Measurements from ENCODE around the gene DNMT3L. TPM values are rescaled to one million over a fixed set of nuclear protein-coding genes. Genes with fewer than 3 reads are reported as not detected.
"Not testable (repeated sequence)": the region's sequence is repeated elsewhere in the genome, so short reads cannot be mapped to it uniquely, and the experiment has no call there.

Gene DNMT3L
- total RNA-seq, 1 donor: not detected

DNA sequence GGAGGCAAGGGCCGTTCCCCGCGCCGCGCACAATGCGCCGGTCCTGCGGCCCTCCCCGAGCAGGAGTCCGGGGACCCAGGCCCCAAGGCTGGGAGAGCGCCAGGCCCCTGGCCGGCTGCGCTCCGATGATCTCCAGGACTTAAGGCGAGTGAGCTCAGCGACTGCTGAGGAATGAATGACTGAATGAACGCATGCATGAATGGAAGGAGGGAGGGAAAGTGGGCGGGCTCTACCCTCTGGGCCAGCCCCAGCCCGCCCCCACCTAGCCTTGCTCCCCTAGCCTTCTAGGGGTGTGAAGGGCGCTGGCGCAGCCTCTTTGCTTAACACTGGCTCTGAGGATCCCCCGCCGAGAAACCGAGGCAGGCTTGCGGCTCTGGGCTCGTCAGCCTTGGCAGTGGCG is 20.4 kb downstream of the DNMT3L start:
- H3K4me1 ChIP-seq (ENCODE audit: insufficient read depth, low read length); H3K36me3 ChIP-seq (ENCODE audit: insufficient read depth, low read length); H3K27ac ChIP-seq (ENCODE audit: low read depth, low read length); H3K9me3 ChIP-seq (ENCODE audit: low read depth, low read length); H4K20me1 ChIP-seq (ENCODE audit: insufficient read depth, low read length); H3K4me3 ChIP-seq (ENCODE audit: insufficient read depth, low read length); H3K79me2 ChIP-seq (ENCODE audit: insufficient read depth, low read length); H3K4me2 ChIP-seq (ENCODE audit: insufficient read depth, low read length); DNase-seq (ENCODE audit: insufficient read length, low spot score, missing footprints); H3K27me3 ChIP-seq (ENCODE audit: insufficient read depth, low read length); H2AFZ ChIP-seq (ENCODE audit: low read length): not testable (repeated sequence)

DNA sequence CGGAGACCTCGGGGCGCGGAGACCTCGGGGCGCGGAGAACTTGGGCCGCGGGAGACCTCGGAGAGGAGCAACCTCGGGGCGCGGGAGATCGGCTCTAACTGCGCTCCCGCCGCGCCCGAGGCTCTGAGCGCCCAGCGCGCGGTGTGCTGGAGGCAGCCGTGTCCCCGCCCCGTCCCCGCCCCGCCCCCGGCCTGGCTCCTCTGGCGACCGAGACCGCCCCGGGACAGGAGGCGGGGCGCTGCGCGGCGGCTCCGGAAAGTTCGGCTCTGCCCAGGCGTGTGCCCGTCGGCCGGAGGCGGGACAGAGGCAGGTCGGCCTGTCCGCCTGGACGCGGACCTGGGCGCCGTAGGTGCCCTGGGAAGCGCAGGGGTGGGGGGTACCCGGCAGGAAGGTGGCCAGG is 20.9 kb downstream of the DNMT3L start, which contains the start of gene ICOSLG:
ICOSLG (minus strand) TSS at position 102 of the 400 bp plus-strand sequence. CDS start 126 bp downstream, outside the sequence.
- not testable (repeated sequence) for H3K27ac ChIP-seq (ENCODE audit: low read depth, low read length); DNase-seq (ENCODE audit: insufficient read length, low spot score, missing footprints); H3K4me3 ChIP-seq (ENCODE audit: insufficient read depth, low read length); H3K4me1 ChIP-seq (ENCODE audit: insufficient read depth, low read length); H3K9me3 ChIP-seq (ENCODE audit: low read depth, low read length); H3K36me3 ChIP-seq (ENCODE audit: insufficient read depth, low read length); H2AFZ ChIP-seq (ENCODE audit: low read length); H3K27me3 ChIP-seq (ENCODE audit: insufficient read depth, low read length); H3K4me2 ChIP-seq (ENCODE audit: insufficient read depth, low read length); H3K79me2 ChIP-seq (ENCODE audit: insufficient read depth, low read length); H4K20me1 ChIP-seq (ENCODE audit: insufficient read depth, low read length)

- H2AFZ ChIP-seq (ENCODE audit: low read length); H3K4me2 ChIP-seq (ENCODE audit: insufficient read depth, low read length); H3K27ac ChIP-seq (ENCODE audit: low read depth, low read length); H3K4me1 ChIP-seq (ENCODE audit: insufficient read depth, low read length); H4K20me1 ChIP-seq (ENCODE audit: insufficient read depth, low read length); H3K9me3 ChIP-seq (ENCODE audit: low read depth, low read length); H3K4me3 ChIP-seq (ENCODE audit: insufficient read depth, low read length); H3K79me2 ChIP-seq (ENCODE audit: insufficient read depth, low read length); H3K27me3 ChIP-seq (ENCODE audit: insufficient read depth, low read length); H3K36me3 ChIP-seq (ENCODE audit: insufficient read depth, low read length); DNase-seq (ENCODE audit: insufficient read length, low spot score, missing footprints): not testable (repeated sequence)
These were observed 21.3 kb downstream of the DNMT3L start for GRCh38 chr21:44240353-44240752.

GRCh38 chr21:44229561-44229960 is 32.1 kb downstream of the DNMT3L start:
- not testable (repeated sequence) for H3K36me3 ChIP-seq (ENCODE audit: insufficient read depth, low read length); H3K27me3 ChIP-seq (ENCODE audit: insufficient read depth, low read length); H3K4me1 ChIP-seq (ENCODE audit: insufficient read depth, low read length); H3K4me2 ChIP-seq (ENCODE audit: insufficient read depth, low read length); H3K4me3 ChIP-seq (ENCODE audit: insufficient read depth, low read length); H3K79me2 ChIP-seq (ENCODE audit: insufficient read depth, low read length); H2AFZ ChIP-seq (ENCODE audit: low read length); H3K27ac ChIP-seq (ENCODE audit: low read depth, low read length); DNase-seq (ENCODE audit: insufficient read length, low spot score, missing footprints); H4K20me1 ChIP-seq (ENCODE audit: insufficient read depth, low read length); H3K9me3 ChIP-seq (ENCODE audit: low read depth, low read length)

DNA sequence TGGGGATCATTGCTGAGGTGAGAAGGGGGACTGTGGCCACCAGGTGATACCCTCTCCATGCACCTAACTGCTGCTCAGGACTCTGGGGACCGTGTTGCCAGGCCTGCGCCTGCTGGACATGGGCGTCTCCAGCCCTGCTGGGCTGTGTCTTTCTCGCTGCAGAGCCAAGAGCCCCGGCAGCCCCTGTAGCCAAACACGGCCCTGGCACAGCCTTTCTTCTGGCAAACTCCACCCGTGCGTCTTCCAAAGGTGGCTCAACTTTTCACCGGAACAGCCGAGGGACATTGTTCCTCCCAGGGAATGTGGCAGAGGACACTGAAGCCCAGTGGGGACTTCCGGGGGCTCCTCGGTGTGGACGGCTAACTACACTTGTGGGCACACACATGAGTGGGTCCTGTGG is 33.6 kb downstream of the DNMT3L start:
- H3K4me2 ChIP-seq (ENCODE audit: insufficient read depth, low read length); DNase-seq (ENCODE audit: insufficient read length, low spot score, missing footprints); H2AFZ ChIP-seq (ENCODE audit: low read length); H3K36me3 ChIP-seq (ENCODE audit: insufficient read depth, low read length); H3K4me3 ChIP-seq (ENCODE audit: insufficient read depth, low read length); H3K9me3 ChIP-seq (ENCODE audit: low read depth, low read length); H3K79me2 ChIP-seq (ENCODE audit: insufficient read depth, low read length); H3K27me3 ChIP-seq (ENCODE audit: insufficient read depth, low read length); H4K20me1 ChIP-seq (ENCODE audit: insufficient read depth, low read length); H3K4me1 ChIP-seq (ENCODE audit: insufficient read depth, low read length); H3K27ac ChIP-seq (ENCODE audit: low read depth, low read length): not testable (repeated sequence)

- H3K79me2 ChIP-seq (ENCODE audit: insufficient read depth, low read length); H3K4me2 ChIP-seq (ENCODE audit: insufficient read depth, low read length); DNase-seq (ENCODE audit: insufficient read length, low spot score, missing footprints); H3K27ac ChIP-seq (ENCODE audit: low read depth, low read length); H4K20me1 ChIP-seq (ENCODE audit: insufficient read depth, low read length); H2AFZ ChIP-seq (ENCODE audit: low read length); H3K9me3 ChIP-seq (ENCODE audit: low read depth, low read length); H3K27me3 ChIP-seq (ENCODE audit: insufficient read depth, low read length); H3K36me3 ChIP-seq (ENCODE audit: insufficient read depth, low read length); H3K4me1 ChIP-seq (ENCODE audit: insufficient read depth, low read length); H3K4me3 ChIP-seq (ENCODE audit: insufficient read depth, low read length): not testable (repeated sequence)
These were observed 34.1 kb downstream of the DNMT3L start for GRCh38 chr21:44227614-44228013.

DNA sequence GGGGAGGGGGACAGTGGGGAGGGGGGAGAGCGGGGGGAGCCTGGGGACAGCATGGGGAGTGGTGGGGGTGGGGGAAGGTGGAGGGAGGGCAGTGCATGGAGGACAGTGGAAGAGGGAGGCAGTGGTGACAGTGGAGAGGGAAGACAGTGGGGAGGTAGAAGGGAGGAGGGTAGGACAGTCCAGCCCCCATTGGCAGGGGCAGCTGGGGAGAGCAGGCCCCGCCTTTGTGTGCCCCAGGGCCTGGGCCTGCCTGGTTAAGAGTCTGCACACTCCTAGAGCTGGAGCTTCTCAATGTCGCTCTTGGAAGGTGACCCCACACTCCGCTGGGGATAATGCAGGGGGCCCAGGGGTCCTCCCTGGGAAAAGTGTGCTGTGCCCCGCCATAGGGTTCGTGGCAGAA is 36.1 kb downstream of the DNMT3L start:
- not testable (repeated sequence) for H4K20me1 ChIP-seq (ENCODE audit: insufficient read depth, low read length); H3K9me3 ChIP-seq (ENCODE audit: low read depth, low read length); H2AFZ ChIP-seq (ENCODE audit: low read length); H3K4me2 ChIP-seq (ENCODE audit: insufficient read depth, low read length); H3K27me3 ChIP-seq (ENCODE audit: insufficient read depth, low read length); H3K36me3 ChIP-seq (ENCODE audit: insufficient read depth, low read length); H3K4me3 ChIP-seq (ENCODE audit: insufficient read depth, low read length); H3K79me2 ChIP-seq (ENCODE audit: insufficient read depth, low read length); DNase-seq (ENCODE audit: insufficient read length, low spot score, missing footprints); H3K4me1 ChIP-seq (ENCODE audit: insufficient read depth, low read length); H3K27ac ChIP-seq (ENCODE audit: low read depth, low read length)

DNA sequence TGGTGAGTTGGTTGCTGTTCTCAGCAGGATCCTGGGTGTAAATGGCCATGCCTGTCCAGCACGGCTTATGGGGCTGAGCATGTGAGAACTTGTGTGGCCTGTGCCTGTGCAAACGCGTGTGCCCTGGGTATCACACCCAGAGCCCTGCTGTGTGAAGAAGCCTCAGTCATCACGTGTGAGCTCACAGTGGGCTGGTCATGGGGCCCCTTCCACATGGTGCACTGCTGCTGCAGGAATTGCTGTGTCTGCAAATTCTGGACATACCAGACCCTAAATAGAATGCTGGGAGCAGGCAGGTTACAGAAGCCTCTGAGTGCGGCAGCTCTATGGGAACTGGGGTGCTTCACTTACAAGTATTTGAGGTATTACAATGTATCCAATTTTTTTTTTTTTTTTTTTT is 38.4 kb downstream of the DNMT3L start:
- not testable (repeated sequence) for H3K27ac ChIP-seq (ENCODE audit: low read depth, low read length); H3K9me3 ChIP-seq (ENCODE audit: low read depth, low read length); H3K4me1 ChIP-seq (ENCODE audit: insufficient read depth, low read length); H3K4me2 ChIP-seq (ENCODE audit: insufficient read depth, low read length); DNase-seq (ENCODE audit: insufficient read length, low spot score, missing footprints); H4K20me1 ChIP-seq (ENCODE audit: insufficient read depth, low read length); H3K36me3 ChIP-seq (ENCODE audit: insufficient read depth, low read length); H3K4me3 ChIP-seq (ENCODE audit: insufficient read depth, low read length); H2AFZ ChIP-seq (ENCODE audit: low read length); H3K79me2 ChIP-seq (ENCODE audit: insufficient read depth, low read length); H3K27me3 ChIP-seq (ENCODE audit: insufficient read depth, low read length)

DNA sequence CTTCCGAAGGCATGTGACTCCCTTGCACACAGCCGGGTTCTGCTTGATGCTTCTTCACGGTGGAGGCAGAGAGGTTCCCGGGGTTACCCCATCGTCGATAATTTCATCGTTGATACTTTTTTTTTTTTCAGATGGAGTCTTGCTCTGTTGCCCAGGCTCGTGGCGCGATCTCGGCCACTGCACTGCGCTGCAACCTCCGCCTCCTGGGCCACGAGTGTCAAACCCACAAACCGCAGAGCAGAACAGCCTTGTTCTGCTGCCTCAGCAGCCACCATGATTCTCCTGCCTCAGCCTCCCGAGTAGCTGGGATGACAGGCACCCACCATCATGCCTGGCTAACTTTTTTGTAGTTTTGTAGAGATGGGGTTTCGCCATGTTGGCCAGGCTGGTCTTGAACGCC is 41.0 kb downstream of the DNMT3L start:
- not testable (repeated sequence) for H4K20me1 ChIP-seq (ENCODE audit: insufficient read depth, low read length)

More for the DNA sequence above, 41.0 kb downstream of the DNMT3L start:
- H2AFZ ChIP-seq (ENCODE audit: low read length); H3K79me2 ChIP-seq (ENCODE audit: insufficient read depth, low read length); H3K4me1 ChIP-seq (ENCODE audit: insufficient read depth, low read length); H3K4me3 ChIP-seq (ENCODE audit: insufficient read depth, low read length); DNase-seq (ENCODE audit: insufficient read length, low spot score, missing footprints); H3K27me3 ChIP-seq (ENCODE audit: insufficient read depth, low read length); H3K36me3 ChIP-seq (ENCODE audit: insufficient read depth, low read length); H3K27ac ChIP-seq (ENCODE audit: low read depth, low read length); H3K9me3 ChIP-seq (ENCODE audit: low read depth, low read length); H3K4me2 ChIP-seq (ENCODE audit: insufficient read depth, low read length): not testable (repeated sequence)
